HepG2 (cell line): Measurements from ENCODE around the gene BUD23. TPM values are rescaled to one million over a fixed set of nuclear protein-coding genes. Genes with fewer than 3 reads are reported as not detected.

ENCODE experiments used
- NR2F2 ChIP-seq: IDR thresholded peaks from 2 replicates; pipeline ENCODE4 v1.6.1; 2012; ENCODE audit warnings: low read depth, inconsistent platforms, borderline replicate concordance
- TBX2 ChIP-seq: sonication (generic); formaldehyde crosslinking; IDR thresholded peaks from 2 replicates; pipeline ENCODE4 v1.5.0; 2020; ENCODE audit warnings: missing genetic modification reagents, mild to moderate bottlenecking, borderline replicate concordance
- ZBTB42 ChIP-seq: sonication (generic); formaldehyde crosslinking; IDR thresholded peaks from 2 replicates; pipeline ENCODE4 v1.5.0; 2020; ENCODE audit warnings: mild to moderate bottlenecking, missing genetic modification reagents
- ZNF121 ChIP-seq: sonication (generic); formaldehyde crosslinking; IDR thresholded peaks from 2 replicates; pipeline ENCODE4 v1.5.0; 2020; ENCODE audit warnings: mild to moderate bottlenecking, missing genetic modification reagents
- ZNF556 ChIP-seq: sonication (generic); formaldehyde crosslinking; IDR thresholded peaks from 2 replicates; pipeline ENCODE4 v1.4.0; 2020; ENCODE audit warnings: mild to moderate bottlenecking, missing genetic modification reagents, borderline replicate concordance
- polyA plus RNA-seq, 8 experiments: library from polyadenylated mRNA; depleted of rRNA in 3 of 8; stranded (reverse) in 7 of 8; unstranded in 1 of 8; fragments of >200 nt; fragmentation: Illumina TruSeq in 4 of 8; extraction: Trizol in 4 of 8; gene quantifications; 2 replicates each; pipeline versions ENCODE4 v1.2.1 to v1.2.3, GENCODE V29; 2011 to 2016; ENCODE audit warnings: low read depth in 4 of 8, missing spikeins in 1 of 8, mixed read lengths in 1 of 8; ENCODE audit not compliant: insufficient read depth in 1 of 8
- total RNA-seq, 5 experiments: library from RNA; depleted of rRNA; stranded (reverse); fragments of >200 nt; fragmentation: Illumina TruSeq; extraction: Trizol; gene quantifications; 2 replicates each; pipeline ENCODE4 v1.2.3, GENCODE V29; 2016; ENCODE audit warnings: low read depth in 1 of 5
- TF ChIP-seq, protein P1 (sequence below): sonication (generic); formaldehyde crosslinking; IDR thresholded peaks from 2 replicates; pipeline ENCODE4 v1.4.0; 2020; ENCODE audit warnings: mild to moderate bottlenecking, missing genetic modification reagents, borderline replicate concordance
- TF ChIP-seq, protein P2 (sequence below): sonication (generic); formaldehyde crosslinking; IDR thresholded peaks from 2 replicates; pipeline ENCODE4 v1.5.0; 2020; ENCODE audit warnings: mild to moderate bottlenecking, missing genetic modification reagents, borderline replicate concordance
- TF ChIP-seq, protein P3 (sequence below): sonication (generic); formaldehyde crosslinking; IDR thresholded peaks from 2 replicates; pipeline ENCODE4 v1.5.1; 2020; ENCODE audit warnings: missing genetic modification reagents, mild to moderate bottlenecking, borderline replicate concordance
- TF ChIP-seq, protein P4 (sequence below): sonication (generic); formaldehyde crosslinking; IDR thresholded peaks from 2 replicates; pipeline ENCODE4 v1.4.0; 2020; ENCODE audit warnings: mild to moderate bottlenecking, missing genetic modification reagents
- TF ChIP-seq, protein P5 (sequence below): sonication (generic); formaldehyde crosslinking; IDR thresholded peaks from 2 replicates; pipeline ENCODE4 v1.5.1; 2020; ENCODE audit warnings: mild to moderate bottlenecking, missing genetic modification reagents, moderate library complexity
- TF ChIP-seq, protein P6 (sequence below): sonication (generic); formaldehyde crosslinking; IDR thresholded peaks from 2 replicates; pipeline ENCODE4 v1.4.0; 2020; ENCODE audit warnings: missing genetic modification reagents

The BUD23 gene
- total and polyA plus RNA-seq, 2 of the 13 experiments (the other 11 are each of a cell fraction or from before 2014, with no cell fraction given), result 47.5 to 54.5 TPM

DNA sequence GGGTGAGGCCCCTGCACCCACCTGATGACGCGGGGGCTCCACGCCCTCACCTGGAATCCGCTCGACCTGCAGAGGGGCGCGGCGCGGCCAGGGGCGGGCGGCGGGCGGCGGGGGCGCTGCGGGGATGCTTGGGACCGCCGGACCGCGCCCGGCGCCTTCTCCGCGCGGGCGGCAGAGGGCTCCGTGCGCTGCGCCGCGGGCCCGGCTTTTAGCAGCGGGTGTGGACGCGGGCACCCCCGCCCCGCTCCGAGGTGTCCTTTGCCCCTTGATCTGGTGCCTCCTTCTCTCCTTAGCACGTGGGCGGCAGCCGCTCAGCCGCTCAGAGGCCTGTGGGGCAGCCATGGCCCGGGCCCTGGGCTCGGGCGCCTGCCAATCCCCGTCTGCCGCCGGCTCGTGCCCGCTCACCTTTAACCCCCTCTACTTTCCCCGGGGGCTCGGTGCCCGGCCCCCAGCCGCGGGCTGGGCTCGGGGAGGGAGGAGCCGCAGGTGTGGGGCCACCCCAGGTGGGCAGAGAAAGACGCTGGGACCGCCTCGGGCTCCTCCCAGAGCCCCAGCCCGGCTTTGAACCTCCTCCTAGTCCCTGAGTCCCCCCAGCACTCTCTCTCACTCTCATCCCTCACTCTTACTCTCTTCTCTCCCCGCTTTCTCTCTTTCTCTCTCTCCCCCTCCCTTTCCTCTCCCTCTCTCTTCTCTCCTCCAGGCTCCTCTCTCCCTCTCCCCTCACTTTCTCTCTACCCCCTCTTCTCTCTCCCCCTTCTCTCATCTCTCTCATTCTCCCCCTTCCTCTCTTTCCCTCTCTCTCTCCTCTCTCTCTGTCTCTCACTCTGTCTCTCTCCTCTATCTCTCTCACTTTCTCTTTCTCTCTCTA is 35.4 kb upstream of the BUD23 start (continued):
- TF ChIP-seq, protein P1, sequence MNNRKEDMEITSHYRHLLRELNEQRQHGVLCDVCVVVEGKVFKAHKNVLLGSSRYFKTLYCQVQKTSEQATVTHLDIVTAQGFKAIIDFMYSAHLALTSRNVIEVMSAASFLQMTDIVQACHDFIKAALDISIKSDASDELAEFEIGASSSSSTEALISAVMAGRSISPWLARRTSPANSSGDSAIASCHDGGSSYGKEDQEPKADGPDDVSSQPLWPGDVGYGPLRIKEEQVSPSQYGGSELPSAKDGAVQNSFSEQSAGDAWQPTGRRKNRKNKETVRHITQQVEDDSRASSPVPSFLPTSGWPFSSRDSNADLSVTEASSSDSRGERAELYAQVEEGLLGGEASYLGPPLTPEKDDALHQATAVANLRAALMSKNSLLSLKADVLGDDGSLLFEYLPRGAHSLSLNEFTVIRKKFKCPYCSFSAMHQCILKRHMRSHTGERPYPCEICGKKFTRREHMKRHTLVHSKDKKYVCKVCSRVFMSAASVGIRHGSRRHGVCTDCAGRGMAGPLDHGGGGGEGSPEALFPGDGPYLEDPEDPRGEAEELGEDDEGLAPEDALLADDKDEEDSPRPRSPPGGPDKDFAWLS (CRISPR knock-in tag), result no peak
- TF ChIP-seq, protein P2, sequence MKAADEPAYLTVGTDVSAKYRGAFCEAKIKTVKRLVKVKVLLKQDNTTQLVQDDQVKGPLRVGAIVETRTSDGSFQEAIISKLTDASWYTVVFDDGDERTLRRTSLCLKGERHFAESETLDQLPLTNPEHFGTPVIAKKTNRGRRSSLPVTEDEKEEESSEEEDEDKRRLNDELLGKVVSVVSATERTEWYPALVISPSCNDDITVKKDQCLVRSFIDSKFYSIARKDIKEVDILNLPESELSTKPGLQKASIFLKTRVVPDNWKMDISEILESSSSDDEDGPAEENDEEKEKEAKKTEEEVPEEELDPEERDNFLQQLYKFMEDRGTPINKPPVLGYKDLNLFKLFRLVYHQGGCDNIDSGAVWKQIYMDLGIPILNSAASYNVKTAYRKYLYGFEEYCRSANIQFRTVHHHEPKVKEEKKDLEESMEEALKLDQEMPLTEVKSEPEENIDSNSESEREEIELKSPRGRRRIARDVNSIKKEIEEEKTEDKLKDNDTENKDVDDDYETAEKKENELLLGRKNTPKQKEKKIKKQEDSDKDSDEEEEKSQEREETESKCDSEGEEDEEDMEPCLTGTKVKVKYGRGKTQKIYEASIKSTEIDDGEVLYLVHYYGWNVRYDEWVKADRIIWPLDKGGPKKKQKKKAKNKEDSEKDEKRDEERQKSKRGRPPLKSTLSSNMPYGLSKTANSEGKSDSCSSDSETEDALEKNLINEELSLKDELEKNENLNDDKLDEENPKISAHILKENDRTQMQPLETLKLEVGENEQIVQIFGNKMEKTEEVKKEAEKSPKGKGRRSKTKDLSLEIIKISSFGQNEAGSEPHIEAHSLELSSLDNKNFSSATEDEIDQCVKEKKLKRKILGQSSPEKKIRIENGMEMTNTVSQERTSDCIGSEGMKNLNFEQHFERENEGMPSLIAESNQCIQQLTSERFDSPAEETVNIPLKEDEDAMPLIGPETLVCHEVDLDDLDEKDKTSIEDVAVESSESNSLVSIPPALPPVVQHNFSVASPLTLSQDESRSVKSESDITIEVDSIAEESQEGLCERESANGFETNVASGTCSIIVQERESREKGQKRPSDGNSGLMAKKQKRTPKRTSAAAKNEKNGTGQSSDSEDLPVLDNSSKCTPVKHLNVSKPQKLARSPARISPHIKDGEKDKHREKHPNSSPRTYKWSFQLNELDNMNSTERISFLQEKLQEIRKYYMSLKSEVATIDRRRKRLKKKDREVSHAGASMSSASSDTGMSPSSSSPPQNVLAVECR (CRISPR knock-in tag), result peak; percentile 78; the same call in 1 of the 2 replicates
- TF ChIP-seq, protein P3, sequence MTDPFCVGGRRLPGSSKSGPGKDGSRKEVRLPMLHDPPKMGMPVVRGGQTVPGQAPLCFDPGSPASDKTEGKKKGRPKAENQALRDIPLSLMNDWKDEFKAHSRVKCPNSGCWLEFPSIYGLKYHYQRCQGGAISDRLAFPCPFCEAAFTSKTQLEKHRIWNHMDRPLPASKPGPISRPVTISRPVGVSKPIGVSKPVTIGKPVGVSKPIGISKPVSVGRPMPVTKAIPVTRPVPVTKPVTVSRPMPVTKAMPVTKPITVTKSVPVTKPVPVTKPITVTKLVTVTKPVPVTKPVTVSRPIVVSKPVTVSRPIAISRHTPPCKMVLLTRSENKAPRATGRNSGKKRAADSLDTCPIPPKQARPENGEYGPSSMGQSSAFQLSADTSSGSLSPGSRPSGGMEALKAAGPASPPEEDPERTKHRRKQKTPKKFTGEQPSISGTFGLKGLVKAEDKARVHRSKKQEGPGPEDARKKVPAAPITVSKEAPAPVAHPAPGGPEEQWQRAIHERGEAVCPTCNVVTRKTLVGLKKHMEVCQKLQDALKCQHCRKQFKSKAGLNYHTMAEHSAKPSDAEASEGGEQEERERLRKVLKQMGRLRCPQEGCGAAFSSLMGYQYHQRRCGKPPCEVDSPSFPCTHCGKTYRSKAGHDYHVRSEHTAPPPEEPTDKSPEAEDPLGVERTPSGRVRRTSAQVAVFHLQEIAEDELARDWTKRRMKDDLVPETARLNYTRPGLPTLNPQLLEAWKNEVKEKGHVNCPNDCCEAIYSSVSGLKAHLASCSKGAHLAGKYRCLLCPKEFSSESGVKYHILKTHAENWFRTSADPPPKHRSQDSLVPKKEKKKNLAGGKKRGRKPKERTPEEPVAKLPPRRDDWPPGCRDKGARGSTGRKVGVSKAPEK, result peak; percentile 29; the same call in 1 of the 2 replicates
- TF ChIP-seq, protein P4, sequence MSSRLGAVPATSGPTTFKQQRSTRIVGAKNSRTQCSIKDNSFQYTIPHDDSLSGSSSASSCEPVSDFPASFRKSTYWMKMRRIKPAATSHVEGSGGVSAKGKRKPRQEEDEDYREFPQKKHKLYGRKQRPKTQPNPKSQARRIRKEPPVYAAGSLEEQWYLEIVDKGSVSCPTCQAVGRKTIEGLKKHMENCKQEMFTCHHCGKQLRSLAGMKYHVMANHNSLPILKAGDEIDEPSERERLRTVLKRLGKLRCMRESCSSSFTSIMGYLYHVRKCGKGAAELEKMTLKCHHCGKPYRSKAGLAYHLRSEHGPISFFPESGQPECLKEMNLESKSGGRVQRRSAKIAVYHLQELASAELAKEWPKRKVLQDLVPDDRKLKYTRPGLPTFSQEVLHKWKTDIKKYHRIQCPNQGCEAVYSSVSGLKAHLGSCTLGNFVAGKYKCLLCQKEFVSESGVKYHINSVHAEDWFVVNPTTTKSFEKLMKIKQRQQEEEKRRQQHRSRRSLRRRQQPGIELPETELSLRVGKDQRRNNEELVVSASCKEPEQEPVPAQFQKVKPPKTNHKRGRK (CRISPR knock-in tag), result peak; percentile 93
- TF ChIP-seq ZNF556, result peak; percentile 73; the same call in 1 of the 2 replicates
- TF ChIP-seq ZBTB42, result no peak
- TF ChIP-seq ZNF121 (CRISPR knock-in tag), result no peak; the same call in 1 of the 2 replicates
- peak; percentile 70; the same call in 1 of the 2 replicates for TF ChIP-seq TBX2 (CRISPR knock-in tag)
- peak; percentile 50; the same call in 1 of the 2 replicates for TF ChIP-seq NR2F2
- TF ChIP-seq, protein P5, sequence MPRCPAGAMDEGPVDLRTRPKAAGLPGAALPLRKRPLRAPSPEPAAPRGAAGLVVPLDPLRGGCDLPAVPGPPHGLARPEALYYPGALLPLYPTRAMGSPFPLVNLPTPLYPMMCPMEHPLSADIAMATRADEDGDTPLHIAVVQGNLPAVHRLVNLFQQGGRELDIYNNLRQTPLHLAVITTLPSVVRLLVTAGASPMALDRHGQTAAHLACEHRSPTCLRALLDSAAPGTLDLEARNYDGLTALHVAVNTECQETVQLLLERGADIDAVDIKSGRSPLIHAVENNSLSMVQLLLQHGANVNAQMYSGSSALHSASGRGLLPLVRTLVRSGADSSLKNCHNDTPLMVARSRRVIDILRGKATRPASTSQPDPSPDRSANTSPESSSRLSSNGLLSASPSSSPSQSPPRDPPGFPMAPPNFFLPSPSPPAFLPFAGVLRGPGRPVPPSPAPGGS, result no peak
- TF ChIP-seq, protein P6, sequence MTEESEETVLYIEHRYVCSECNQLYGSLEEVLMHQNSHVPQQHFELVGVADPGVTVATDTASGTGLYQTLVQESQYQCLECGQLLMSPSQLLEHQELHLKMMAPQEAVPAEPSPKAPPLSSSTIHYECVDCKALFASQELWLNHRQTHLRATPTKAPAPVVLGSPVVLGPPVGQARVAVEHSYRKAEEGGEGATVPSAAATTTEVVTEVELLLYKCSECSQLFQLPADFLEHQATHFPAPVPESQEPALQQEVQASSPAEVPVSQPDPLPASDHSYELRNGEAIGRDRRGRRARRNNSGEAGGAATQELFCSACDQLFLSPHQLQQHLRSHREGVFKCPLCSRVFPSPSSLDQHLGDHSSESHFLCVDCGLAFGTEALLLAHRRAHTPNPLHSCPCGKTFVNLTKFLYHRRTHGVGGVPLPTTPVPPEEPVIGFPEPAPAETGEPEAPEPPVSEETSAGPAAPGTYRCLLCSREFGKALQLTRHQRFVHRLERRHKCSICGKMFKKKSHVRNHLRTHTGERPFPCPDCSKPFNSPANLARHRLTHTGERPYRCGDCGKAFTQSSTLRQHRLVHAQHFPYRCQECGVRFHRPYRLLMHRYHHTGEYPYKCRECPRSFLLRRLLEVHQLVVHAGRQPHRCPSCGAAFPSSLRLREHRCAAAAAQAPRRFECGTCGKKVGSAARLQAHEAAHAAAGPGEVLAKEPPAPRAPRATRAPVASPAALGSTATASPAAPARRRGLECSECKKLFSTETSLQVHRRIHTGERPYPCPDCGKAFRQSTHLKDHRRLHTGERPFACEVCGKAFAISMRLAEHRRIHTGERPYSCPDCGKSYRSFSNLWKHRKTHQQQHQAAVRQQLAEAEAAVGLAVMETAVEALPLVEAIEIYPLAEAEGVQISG (CRISPR knock-in tag), result peak; percentile 80
